HFF-Myc (cell line): ENCODE results near the gene POLA2.

ENCODE experiments used
- DNase-seq: peaks from one replicate; pipeline ENCODE4 v3.0.0-alpha.2; 2011; ENCODE audit warnings: low read depth; ENCODE audit errors: extremely low read depth
- H3K4me3 ChIP-seq: replicated peaks from 2 replicates; pipeline ENCODE4 v1.5.1; 2011; ENCODE audit warnings: low read depth, mild to moderate bottlenecking, control low read depth, low read length
- CTCF ChIP-seq: IDR thresholded peaks from 2 replicates; pipeline ENCODE4 v1.5.1; 2012; ENCODE audit warnings: mild to moderate bottlenecking, low read depth, low read length, control low read depth; ENCODE audit errors: missing control alignments

POLA2 gene

DNA sequence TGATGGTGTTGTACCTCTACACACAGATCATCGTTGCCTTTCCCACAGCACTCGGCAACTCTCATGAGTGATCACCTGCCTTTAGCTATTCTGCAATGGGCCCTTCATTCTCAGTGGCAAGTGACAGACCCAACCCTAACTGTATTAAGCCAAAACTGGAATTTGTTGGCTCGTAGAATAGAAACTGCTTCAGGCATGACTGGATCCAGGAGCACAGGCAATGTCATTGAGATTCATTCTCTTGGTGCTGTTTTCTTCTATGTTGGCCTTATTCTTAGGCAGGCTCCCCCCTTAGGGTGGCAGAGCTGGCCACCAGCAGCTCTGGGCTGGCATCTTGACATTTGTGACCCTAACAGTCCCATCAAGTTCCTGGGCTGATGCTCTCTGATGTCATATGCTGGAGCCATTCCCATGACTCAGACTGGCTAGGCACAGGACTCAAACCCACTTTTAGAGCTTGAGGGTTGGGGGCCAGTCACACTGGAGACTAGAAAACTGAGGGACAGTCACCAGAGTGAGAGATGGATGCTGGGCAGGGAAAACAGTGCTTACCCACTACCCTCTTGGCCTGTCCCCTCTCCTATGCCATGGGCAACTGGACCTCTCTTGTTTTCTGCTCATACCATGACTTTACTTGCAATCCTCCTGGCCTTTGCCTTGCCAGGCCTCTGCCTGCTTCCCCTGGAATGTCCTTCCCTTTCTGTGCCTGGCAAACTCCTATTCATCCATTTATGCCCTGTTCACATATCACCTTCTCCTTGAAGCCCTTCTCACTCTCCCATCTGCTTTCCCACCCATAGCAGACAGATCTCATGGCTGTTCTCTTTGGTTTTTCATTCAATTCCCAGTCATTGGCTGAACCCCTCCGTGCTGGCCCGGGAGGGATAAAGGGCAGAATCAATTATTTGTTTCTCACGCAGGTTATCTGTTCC, 45.8 kb downstream of the POLA2 start:
- DNase-seq, result no peak
- TF ChIP-seq CTCF, result no peak

DNA sequence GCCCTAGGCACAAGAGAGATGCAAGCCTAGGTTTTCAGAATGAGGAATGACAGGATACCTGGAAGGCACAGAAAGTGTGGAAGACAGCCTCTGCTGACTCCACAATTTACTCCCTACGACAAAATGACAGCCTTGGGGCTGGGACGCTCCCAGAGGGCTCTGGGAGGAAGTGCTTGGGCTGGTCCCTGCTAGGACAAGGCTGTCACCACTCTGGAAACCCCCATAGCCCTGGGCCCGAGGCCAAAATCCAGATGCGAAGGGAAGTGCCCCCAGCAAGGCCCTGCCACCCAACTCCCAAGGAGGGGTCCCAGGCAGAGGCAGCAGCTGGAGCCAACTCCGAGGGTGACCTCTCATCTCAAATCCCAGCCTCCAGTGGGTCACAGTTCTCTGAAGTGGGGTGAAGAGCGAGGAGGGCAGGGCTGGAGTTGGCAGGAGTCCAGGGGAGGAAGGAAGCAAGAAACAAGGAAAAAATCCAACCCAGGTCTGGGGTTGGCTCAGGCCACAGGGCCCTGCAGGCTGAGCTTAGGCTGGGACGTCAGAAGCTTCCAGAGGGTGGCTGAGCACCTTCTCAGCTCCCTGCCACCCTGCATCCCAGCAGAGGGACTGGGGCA, 46.6 kb downstream of the POLA2 start:
- no peak for DNase-seq
- H3K4me3 ChIP-seq, result no peak overlapping the region
- TF ChIP-seq CTCF, result no peak

More for the DNA sequence above, 45.8 kb downstream of the POLA2 start:
- H3K4me3 ChIP-seq, result no peak overlapping the region

DNA sequence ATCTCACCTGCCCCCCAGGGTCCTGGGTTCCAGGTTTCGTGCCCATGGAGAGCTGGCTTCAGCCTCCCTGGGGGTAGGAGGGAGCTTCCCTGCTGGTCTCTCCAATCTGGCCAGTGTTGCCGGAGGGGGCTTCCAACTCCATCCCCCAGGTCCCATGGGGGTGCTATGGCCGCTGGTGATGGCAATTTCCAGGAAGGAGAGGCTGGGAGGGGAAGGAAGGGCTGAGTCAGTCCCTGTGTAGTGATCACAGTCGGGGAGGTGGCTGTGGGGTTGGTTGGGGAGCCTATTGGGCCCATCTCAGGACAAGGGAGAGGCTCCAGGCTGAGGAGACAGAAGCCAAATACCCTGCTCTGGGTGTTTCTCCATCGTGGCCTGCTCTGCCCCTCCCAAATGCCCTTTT, 47.2 kb downstream of the POLA2 start:
- no peak overlapping the region for H3K4me3 ChIP-seq
- no peak for TF ChIP-seq CTCF
- DNase-seq, result no peak

GRCh38 chr11:65310215-65310614, 48.5 kb downstream of the POLA2 start:
- no peak overlapping the region for H3K4me3 ChIP-seq
- TF ChIP-seq CTCF, result no peak
- DNase-seq, result no peak

GRCh38 chr11:65310736-65311135, 49.0 kb downstream of the POLA2 start:
- TF ChIP-seq CTCF, result no peak
- no peak overlapping the region for H3K4me3 ChIP-seq
- no peak for DNase-seq

DNA sequence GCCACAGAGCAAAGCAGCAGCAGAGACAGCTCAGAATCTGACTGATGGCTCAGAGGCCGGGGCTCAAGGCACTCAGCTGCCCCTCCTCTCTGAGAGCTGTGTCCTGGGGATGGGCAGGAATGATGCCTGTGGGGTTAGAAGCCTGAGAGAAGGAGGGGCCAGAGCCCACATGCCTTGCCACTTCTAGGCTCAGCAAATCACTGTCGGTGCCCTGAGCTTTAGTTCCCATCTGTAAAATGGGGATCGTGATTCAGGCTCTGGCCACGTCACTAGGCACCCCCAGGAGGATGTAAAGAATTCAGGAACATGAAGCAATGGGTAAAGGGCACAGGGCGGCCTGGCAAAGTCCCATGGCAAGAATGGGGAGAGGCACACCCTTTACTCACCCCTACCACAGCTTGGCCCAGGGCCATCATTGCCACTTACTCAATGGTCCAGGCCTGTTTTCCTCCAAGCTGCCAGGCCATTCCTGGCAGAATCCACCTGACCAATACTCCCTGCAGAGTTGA, 49.5 kb downstream of the POLA2 start:
- no peak overlapping the region for H3K4me3 ChIP-seq
- no peak for DNase-seq
- no peak for TF ChIP-seq CTCF
